Neural progenitor cell (in vitro differentiated cells): ENCODE results near the gene CEBPA. TPM values are rescaled to one million over a fixed set of nuclear protein-coding genes. Genes with fewer than 3 reads are reported as not detected.

Experiments
- DNase-seq: peaks from one replicate; pipeline ENCODE4 v3.0.0-alpha.2; 2016; ENCODE audit warnings: low spot score
- H2AFZ ChIP-seq: fragments of 200-600 bp; sonication (generic); replicated peaks from 2 replicates; pipeline ENCODE4 v1.6.1; 2016; ENCODE audit warnings: antibody characterized with exemption
- H3F3A ChIP-seq: fragments of 200-600 bp; sonication (generic); 2 replicates; pipeline ENCODE4 v1.6.1; 2016; ENCODE audit warnings: antibody characterized with exemption, low read depth
- H3K27ac ChIP-seq: fragments of 200-600 bp; sonication (generic); 2 replicates; pipeline ENCODE4 v1.5.1; 2016; ENCODE audit warnings: mild to moderate bottlenecking
- H3K27me3 ChIP-seq: fragments of 200-600 bp; sonication (generic); 2 replicates; pipeline ENCODE4 v1.6.1; 2016; ENCODE audit warnings: mild to moderate bottlenecking, moderate library complexity
- H3K36me3 ChIP-seq: fragments of 200-600 bp; sonication (generic); 2 replicates; pipeline ENCODE4 v1.5.1; 2016
- H3K4me1 ChIP-seq: fragments of 200-600 bp; sonication (generic); 2 replicates; pipeline ENCODE4 v1.6.1; 2016; ENCODE audit warnings: mixed run types
- H3K4me2 ChIP-seq: fragments of 200-600 bp; sonication (generic); 2 replicates; pipeline ENCODE4 v1.6.1; 2016
- H3K4me3 ChIP-seq: fragments of 200-600 bp; sonication (generic); 2 replicates; pipeline ENCODE4 v1.5.1; 2016
- H3K79me2 ChIP-seq: fragments of 200-600 bp; sonication (generic); 2 replicates; pipeline ENCODE4 v1.6.1; 2016; ENCODE audit warnings: low read depth
- H3K9ac ChIP-seq: fragments of 200-600 bp; sonication (generic); 2 replicates; pipeline ENCODE4 v1.6.1; 2016
- H3K9me3 ChIP-seq: fragments of 200-600 bp; sonication (generic); 2 replicates; pipeline ENCODE4 v1.5.1; 2016; ENCODE audit warnings: low read depth
- H4K20me1 ChIP-seq: fragments of 200-600 bp; sonication (generic); 2 replicates; pipeline ENCODE4 v1.6.1; 2016; ENCODE audit warnings: low read depth
- H3K27ac Mint-ChIP-seq: 3 replicates; pipeline ENCODE4 v1.8.0; 2021; ENCODE audit warnings: mixed read lengths
- H3K27me3 Mint-ChIP-seq: 2 replicates; pipeline ENCODE4 v1.8.0; 2022; ENCODE audit warnings: low read depth, mild to moderate bottlenecking, inconsistent platforms, moderate library complexity, mixed read lengths; ENCODE audit not compliant: insufficient read depth
- H3K36me3 Mint-ChIP-seq: 3 replicates; pipeline ENCODE4 v1.8.0; 2021; ENCODE audit warnings: mixed read lengths
- H3K4me1 Mint-ChIP-seq: 3 replicates; pipeline ENCODE4 v1.8.0; 2021; ENCODE audit warnings: mixed read lengths
- H3K4me3 Mint-ChIP-seq: 3 replicates; pipeline ENCODE4 v1.8.0; 2021; ENCODE audit warnings: mild to moderate bottlenecking, moderate library complexity, mixed read lengths
- H3K9me3 Mint-ChIP-seq: 3 replicates; pipeline ENCODE4 v1.8.0; 2020; ENCODE audit warnings: mixed read lengths
- EZH2 ChIP-seq: fragments of 200-600 bp; sonication (generic); IDR thresholded peaks from 2 replicates; pipeline ENCODE4 v1.6.1; 2017; ENCODE audit warnings: antibody characterized with exemption, mild to moderate bottlenecking, moderate library complexity
- EZH2phosphoT487 ChIP-seq: fragments of 200-600 bp; sonication (generic); IDR thresholded peaks from 2 replicates; pipeline ENCODE4 v1.6.1; 2017; ENCODE audit warnings: antibody characterized with exemption
- total RNA-seq: library from RNA; depleted of rRNA; stranded (reverse); fragments of >200 nt; gene quantifications from 2 replicates; pipeline ENCODE4 v1.2.3, GENCODE V29; 2015; ENCODE audit warnings: low replicate concordance
- TF ChIP-seq, protein P1 (sequence below): fragments of 200-600 bp; sonication (generic); IDR thresholded peaks from 2 replicates; pipeline ENCODE4 v1.5.1; 2017; ENCODE audit warnings: antibody characterized with exemption, mild to moderate bottlenecking

Gene CEBPA
- total RNA-seq, 1 donor from 2014 or later: 0.71 TPM

DNA sequence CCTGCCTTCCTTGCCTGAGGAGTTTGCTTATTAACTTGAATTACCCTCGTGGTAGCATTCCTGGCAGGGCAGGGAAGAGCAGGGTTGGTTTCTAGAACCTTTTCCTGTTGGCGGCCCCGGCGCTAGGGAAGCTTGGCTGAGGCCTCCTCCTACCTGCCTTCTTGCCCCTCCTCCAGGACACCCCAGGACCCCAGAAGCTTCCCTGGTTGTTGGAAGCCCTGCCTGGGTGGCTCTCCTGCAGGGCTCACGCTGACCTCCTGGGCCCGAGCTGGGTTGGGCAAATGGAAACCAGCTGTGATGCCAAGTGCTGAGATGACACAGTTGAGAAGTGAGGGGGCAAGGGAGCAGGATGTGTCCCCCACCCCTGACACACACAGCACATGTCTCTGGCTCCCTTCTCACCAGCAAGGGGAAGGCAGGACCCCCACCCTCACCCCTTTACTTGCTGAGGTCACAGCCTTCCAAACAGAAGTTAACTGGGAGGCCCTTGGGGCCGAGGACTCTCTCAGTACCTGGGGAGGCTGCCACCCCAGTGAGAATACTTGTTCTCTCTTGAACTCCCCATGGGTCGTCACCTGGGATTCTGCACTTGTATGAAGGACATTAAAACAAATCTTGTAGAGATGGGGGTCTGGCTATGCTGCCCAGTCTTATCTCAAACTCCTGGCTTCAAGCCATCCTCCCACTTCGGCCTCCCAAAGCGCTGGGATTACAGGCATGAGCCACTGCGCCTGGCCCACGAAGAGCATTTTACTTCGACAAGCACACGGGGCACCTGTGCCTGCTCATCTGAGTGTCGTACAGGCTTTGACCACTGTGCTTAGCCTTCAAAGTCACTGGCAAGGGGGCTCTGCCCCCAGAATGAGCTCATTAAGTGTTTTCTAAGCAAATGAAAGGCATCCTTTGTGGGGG, 10.5 kb downstream of the CEBPA start:
- H3K27ac ChIP-seq: no peak overlapping the region
- no peaks in the 10 kb centered on the region for H3F3A ChIP-seq
- Mint-ChIP-seq H3K27me3 (peaks cover 15% of the 10 kb centered on the region), H3K4me3 (no peak overlapping the region), H3K4me1 (peaks cover 10% of the 10 kb centered on the region), H3K9me3 (peaks cover 9% of the 10 kb centered on the region), H3K27ac (no peak overlapping the region), H3K36me3 (no peaks in the 10 kb centered on the region)
- no peak for DNase-seq
- no peak overlapping the region for H3K4me2 ChIP-seq
- no peaks in the 10 kb centered on the region for H4K20me1 ChIP-seq
- TF ChIP-seq, protein P1, sequence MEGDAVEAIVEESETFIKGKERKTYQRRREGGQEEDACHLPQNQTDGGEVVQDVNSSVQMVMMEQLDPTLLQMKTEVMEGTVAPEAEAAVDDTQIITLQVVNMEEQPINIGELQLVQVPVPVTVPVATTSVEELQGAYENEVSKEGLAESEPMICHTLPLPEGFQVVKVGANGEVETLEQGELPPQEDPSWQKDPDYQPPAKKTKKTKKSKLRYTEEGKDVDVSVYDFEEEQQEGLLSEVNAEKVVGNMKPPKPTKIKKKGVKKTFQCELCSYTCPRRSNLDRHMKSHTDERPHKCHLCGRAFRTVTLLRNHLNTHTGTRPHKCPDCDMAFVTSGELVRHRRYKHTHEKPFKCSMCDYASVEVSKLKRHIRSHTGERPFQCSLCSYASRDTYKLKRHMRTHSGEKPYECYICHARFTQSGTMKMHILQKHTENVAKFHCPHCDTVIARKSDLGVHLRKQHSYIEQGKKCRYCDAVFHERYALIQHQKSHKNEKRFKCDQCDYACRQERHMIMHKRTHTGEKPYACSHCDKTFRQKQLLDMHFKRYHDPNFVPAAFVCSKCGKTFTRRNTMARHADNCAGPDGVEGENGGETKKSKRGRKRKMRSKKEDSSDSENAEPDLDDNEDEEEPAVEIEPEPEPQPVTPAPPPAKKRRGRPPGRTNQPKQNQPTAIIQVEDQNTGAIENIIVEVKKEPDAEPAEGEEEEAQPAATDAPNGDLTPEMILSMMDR: no peak
- no peak for TF ChIP-seq EZH2
- TF ChIP-seq EZH2phosphoT487: no peak
- no peak overlapping the region for H3K9ac ChIP-seq
- H2AFZ ChIP-seq: no peak overlapping the region
- no peak overlapping the region for H3K4me3 ChIP-seq
- H3K36me3 ChIP-seq: no peaks in the 10 kb centered on the region
- peaks cover 6% of the 10 kb centered on the region for H3K4me1 ChIP-seq
- H3K27me3 ChIP-seq: no peaks in the 10 kb centered on the region
- H3K79me2 ChIP-seq: no peaks in the 10 kb centered on the region
- H3K9me3 ChIP-seq: no peaks in the 10 kb centered on the region

DNA sequence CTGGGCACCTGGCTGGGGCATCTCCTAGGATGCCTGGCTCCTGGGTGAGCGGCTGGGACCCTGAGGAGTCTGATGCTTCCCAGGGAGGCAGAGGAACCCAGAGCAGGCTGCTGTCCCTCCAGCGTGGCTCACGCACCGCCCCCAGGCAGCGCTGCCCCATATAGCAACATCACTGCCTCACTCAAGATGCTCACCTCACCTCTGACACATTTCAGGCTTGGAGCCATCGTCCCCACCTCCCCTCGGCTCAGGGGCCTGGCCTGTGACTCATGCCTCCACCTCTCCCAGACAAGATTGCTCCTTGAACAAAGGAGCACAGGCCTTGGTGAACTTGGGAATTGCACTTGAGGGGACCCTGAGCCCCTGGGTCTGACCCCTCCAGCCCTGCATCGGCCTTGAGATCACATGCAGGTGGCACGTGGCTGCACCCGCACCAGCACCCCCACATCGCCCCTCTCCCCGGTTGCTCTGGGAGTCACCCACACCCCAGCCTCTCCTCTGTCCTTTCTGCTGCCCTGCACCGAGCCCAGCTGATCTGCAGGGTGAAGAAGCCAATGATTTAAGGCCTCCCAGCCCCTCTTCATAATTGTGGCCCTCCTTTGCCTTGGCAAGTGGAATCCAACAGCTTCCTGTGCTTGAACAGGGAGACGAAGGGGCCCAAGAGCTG, 11.2 kb downstream of the CEBPA start:
- TF ChIP-seq EZH2: no peak
- TF ChIP-seq EZH2phosphoT487: no peak
- Mint-ChIP-seq H3K9me3 (peaks cover 11% of the 10 kb centered on the region), H3K27me3 (peaks cover 15% of the 10 kb centered on the region), H3K27ac (peak overlapping the region; percentile 82), H3K4me1 (peaks cover 11% of the 10 kb centered on the region), H3K4me3 (no peak overlapping the region), H3K36me3 (no peaks in the 10 kb centered on the region)
- Histone ChIP-seq H3K4me3 (no peak overlapping the region), H3K36me3 (no peaks in the 10 kb centered on the region), H2AFZ (no peak overlapping the region), H3K9ac (no peak overlapping the region), H3F3A (no peaks in the 10 kb centered on the region), H3K27ac (no peak overlapping the region), H3K4me2 (no peak overlapping the region), H3K9me3 (no peaks in the 10 kb centered on the region), H3K4me1 (no peaks in the 10 kb centered on the region), H3K27me3 (no peaks in the 10 kb centered on the region), H3K79me2 (no peaks in the 10 kb centered on the region), H4K20me1 (no peaks in the 10 kb centered on the region)
- DNase-seq: no peak

DNA sequence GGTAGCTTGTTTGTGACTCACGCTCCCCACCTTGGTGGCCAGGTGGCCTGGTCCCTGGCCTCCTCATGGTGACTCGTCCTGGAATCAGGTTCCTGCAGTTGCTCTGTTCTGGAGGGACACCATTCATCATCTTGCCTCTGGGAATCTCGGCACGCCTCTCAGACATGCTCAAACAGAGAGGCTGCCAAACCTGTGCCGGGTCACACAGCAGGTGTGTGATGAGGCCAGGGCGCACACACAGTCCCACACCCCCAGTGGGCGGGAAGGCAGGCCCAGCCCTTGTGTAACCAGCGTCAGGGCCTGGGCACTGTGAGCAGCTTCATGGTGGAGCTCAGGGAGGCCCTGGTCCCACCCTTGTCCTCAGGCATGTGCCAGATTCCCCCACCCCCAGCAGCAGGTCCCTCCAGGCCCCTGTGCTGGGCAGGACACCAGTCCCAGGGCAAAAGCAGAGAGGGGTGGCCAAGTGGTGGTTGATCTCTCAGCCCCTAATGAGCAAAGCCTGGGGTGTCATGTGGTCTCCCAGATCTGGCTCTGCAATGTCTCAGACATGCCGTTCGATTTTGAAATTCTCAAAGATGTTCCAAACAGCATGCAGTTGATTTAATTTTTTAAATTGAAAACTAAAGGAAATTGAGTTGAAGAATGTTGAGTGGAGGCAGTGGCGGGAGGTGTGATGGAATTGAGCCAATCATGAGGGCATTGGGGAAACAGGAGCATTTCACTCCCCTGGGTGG, 12.1 kb downstream of the CEBPA start:
- Mint-ChIP-seq H3K36me3 (no peaks in the 10 kb centered on the region), H3K4me3 (no peak overlapping the region), H3K4me1 (peaks cover 16% of the 10 kb centered on the region), H3K27me3 (peaks cover 16% of the 10 kb centered on the region), H3K27ac (no peak overlapping the region), H3K9me3 (peaks cover 11% of the 10 kb centered on the region)
- no peak overlapping the region for H3K27ac ChIP-seq
- H3K4me1 ChIP-seq: peaks cover 8% of the 10 kb centered on the region
- TF ChIP-seq, protein P1: no peak
- TF ChIP-seq EZH2phosphoT487: no peak
- TF ChIP-seq EZH2: no peak
- no peaks in the 10 kb centered on the region for H4K20me1 ChIP-seq
- no peaks in the 10 kb centered on the region for H3K36me3 ChIP-seq
- no peak overlapping the region for H3K9ac ChIP-seq
- H3F3A ChIP-seq: peaks cover 3% of the 10 kb centered on the region
- no peaks in the 10 kb centered on the region for H3K9me3 ChIP-seq
- no peak overlapping the region for H3K4me3 ChIP-seq
- H3K79me2 ChIP-seq: no peaks in the 10 kb centered on the region
- no peak overlapping the region for H3K4me2 ChIP-seq
- no peaks in the 10 kb centered on the region for H3K27me3 ChIP-seq
- no peak for DNase-seq
- no peak overlapping the region for H2AFZ ChIP-seq
